ENCODE measurements around the gene MIPOL1.
"Not testable (repeated sequence)": the region's sequence is repeated elsewhere in the genome, so short reads cannot be mapped to it uniquely, and the experiment has no call there.

MIPOL1 gene

GRCh38 chr14:37320106-37320505 lies 122.4 kb downstream of the MIPOL1 start:
- no peaks in the 10 kb centered on the region for H3K4me1 ChIP-seq (ENCODE audit: control insufficient read depth in 5 of 5, insufficient read depth in 5 of 5, low read length in 5 of 5)
- no peak overlapping the region for H3K9ac ChIP-seq (ENCODE audit: low read length in 5 of 5)
- H3K36me3 ChIP-seq (ENCODE audit: control insufficient read depth in 5 of 5, insufficient read depth in 5 of 5, low read length in 5 of 5) = peaks cover 0 to 5% (median 0%) of the 10 kb centered on the region in 5 donors
- H3K9me3 ChIP-seq (ENCODE audit: control insufficient read depth in 5 of 5, low read length in 5 of 5) = no peaks in the 10 kb centered on the region
- no peak overlapping the region for H3K4me3 ChIP-seq (ENCODE audit: low read depth in 1 of 5, low read length in 5 of 5)
- no peak overlapping the region for H3K27ac ChIP-seq (ENCODE audit: low read depth, low read length)
- H3K27me3 ChIP-seq (ENCODE audit: control insufficient read depth in 5 of 5, insufficient read depth in 4 of 5, low read length in 5 of 5) = no peaks in the 10 kb centered on the region

GRCh38 chr14:37325332-37325731 lies 127.6 kb downstream of the MIPOL1 start:
- no peak overlapping the region for H3K9ac ChIP-seq (ENCODE audit: low read length in 5 of 5)
- H3K27me3 ChIP-seq (ENCODE audit: control insufficient read depth in 5 of 5, insufficient read depth in 4 of 5, low read length in 5 of 5) = no peaks in the 10 kb centered on the region
- no peaks in the 10 kb centered on the region for H3K9me3 ChIP-seq (ENCODE audit: control insufficient read depth in 5 of 5, low read length in 5 of 5)
- H3K27ac ChIP-seq (ENCODE audit: low read depth, low read length) = no peak overlapping the region
- H3K4me1 ChIP-seq (ENCODE audit: control insufficient read depth in 5 of 5, insufficient read depth in 5 of 5, low read length in 5 of 5) = no peaks in the 10 kb centered on the region
- H3K36me3 ChIP-seq (ENCODE audit: control insufficient read depth in 5 of 5, insufficient read depth in 5 of 5, low read length in 5 of 5) = peaks cover 0 to 6% (median 0%) of the 10 kb centered on the region in 5 donors
- no peak overlapping the region for H3K4me3 ChIP-seq (ENCODE audit: low read depth in 1 of 5, low read length in 5 of 5)

- peaks cover 0 to 10% (median 0%) of the 10 kb centered on the region in 5 donors for H3K36me3 ChIP-seq (ENCODE audit: control insufficient read depth in 5 of 5, insufficient read depth in 5 of 5, low read length in 5 of 5)
- no peak overlapping the region for H3K27ac ChIP-seq (ENCODE audit: low read depth, low read length)
- H3K4me1 ChIP-seq (ENCODE audit: control insufficient read depth in 5 of 5, insufficient read depth in 5 of 5, low read length in 5 of 5) = no peaks in the 10 kb centered on the region
- H3K4me3 ChIP-seq (ENCODE audit: low read depth in 1 of 5, low read length in 5 of 5) = no peak overlapping the region
- no peak overlapping the region for H3K9ac ChIP-seq (ENCODE audit: low read length in 5 of 5)
- H3K27me3 ChIP-seq (ENCODE audit: control insufficient read depth in 5 of 5, insufficient read depth in 4 of 5, low read length in 5 of 5) = no peaks in the 10 kb centered on the region
- peaks cover 0 to 3% (median 0%) of the 10 kb centered on the region in 5 donors for H3K9me3 ChIP-seq (ENCODE audit: control insufficient read depth in 5 of 5, low read length in 5 of 5)
Observed at GRCh38 chr14:37326434-37326833, 128.7 kb downstream of the MIPOL1 start.

- H3K27me3 ChIP-seq (ENCODE audit: control insufficient read depth in 5 of 5, insufficient read depth in 4 of 5, low read length in 5 of 5); H3K4me3 ChIP-seq (ENCODE audit: low read depth in 1 of 5, low read length in 5 of 5); H3K9me3 ChIP-seq (ENCODE audit: control insufficient read depth in 5 of 5, low read length in 5 of 5); H3K9ac ChIP-seq (ENCODE audit: low read length in 5 of 5); H3K27ac ChIP-seq (ENCODE audit: low read depth, low read length); H3K4me1 ChIP-seq (ENCODE audit: control insufficient read depth in 5 of 5, insufficient read depth in 5 of 5, low read length in 5 of 5): not testable (repeated sequence)
- H3K36me3 ChIP-seq (ENCODE audit: control insufficient read depth in 5 of 5, insufficient read depth in 5 of 5, low read length in 5 of 5) = peaks cover 0 to 10% (median 0%) of the 10 kb centered on the region in 5 donors
Observed at GRCh38 chr14:37327933-37328332, 130.2 kb downstream of the MIPOL1 start.

GRCh38 chr14:37328673-37329072 lies 130.9 kb downstream of the MIPOL1 start:
- Histone ChIP-seq H3K9ac (ENCODE audit: low read length in 5 of 5) (no peak overlapping the region), H3K36me3 (ENCODE audit: control insufficient read depth in 5 of 5, insufficient read depth in 5 of 5, low read length in 5 of 5) (peaks cover 0 to 10% (median 0%) of the 10 kb centered on the region in 5 donors), H3K9me3 (ENCODE audit: control insufficient read depth in 5 of 5, low read length in 5 of 5) (peaks cover 0 to 3% (median 0%) of the 10 kb centered on the region in 5 donors), H3K4me1 (ENCODE audit: control insufficient read depth in 5 of 5, insufficient read depth in 5 of 5, low read length in 5 of 5) (no peaks in the 10 kb centered on the region), H3K27me3 (ENCODE audit: control insufficient read depth in 5 of 5, insufficient read depth in 4 of 5, low read length in 5 of 5) (no peaks in the 10 kb centered on the region), H3K4me3 (ENCODE audit: low read depth in 1 of 5, low read length in 5 of 5) (no peak overlapping the region), H3K27ac (ENCODE audit: low read depth, low read length) (no peak overlapping the region)

GRCh38 chr14:37329189-37330001 lies 131.7 kb downstream of the MIPOL1 start:
- H3K9me3 ChIP-seq (ENCODE audit: control insufficient read depth in 5 of 5, low read length in 5 of 5) = peaks cover 0 to 3% (median 0%) of the 10 kb centered on the region in 5 donors

GRCh38 chr14:37330910-37331309 lies 133.2 kb downstream of the MIPOL1 start:
- Histone ChIP-seq H3K9ac (ENCODE audit: low read length in 5 of 5) (no peak overlapping the region), H3K4me1 (ENCODE audit: control insufficient read depth in 5 of 5, insufficient read depth in 5 of 5, low read length in 5 of 5) (no peaks in the 10 kb centered on the region), H3K9me3 (ENCODE audit: control insufficient read depth in 5 of 5, low read length in 5 of 5) (peaks cover 0 to 3% (median 0%) of the 10 kb centered on the region in 5 donors), H3K27ac (ENCODE audit: low read depth, low read length) (no peak overlapping the region), H3K36me3 (ENCODE audit: control insufficient read depth in 5 of 5, insufficient read depth in 5 of 5, low read length in 5 of 5) (peaks cover 0 to 5% (median 0%) of the 10 kb centered on the region in 5 donors), H3K27me3 (ENCODE audit: control insufficient read depth in 5 of 5, insufficient read depth in 4 of 5, low read length in 5 of 5) (no peaks in the 10 kb centered on the region), H3K4me3 (ENCODE audit: low read depth in 1 of 5, low read length in 5 of 5) (no peak overlapping the region)

More at GRCh38 chr14:37329189-37330001, 131.7 kb downstream of the MIPOL1 start:
- H3K9ac ChIP-seq (ENCODE audit: low read length in 5 of 5) = no peak overlapping the region
- no peaks in the 10 kb centered on the region for H3K27me3 ChIP-seq (ENCODE audit: control insufficient read depth in 5 of 5, insufficient read depth in 4 of 5, low read length in 5 of 5)
- H3K36me3 ChIP-seq (ENCODE audit: control insufficient read depth in 5 of 5, insufficient read depth in 5 of 5, low read length in 5 of 5) = peaks cover 0 to 10% (median 0%) of the 10 kb centered on the region in 5 donors
- no peak overlapping the region for H3K27ac ChIP-seq (ENCODE audit: low read depth, low read length)
- no peaks in the 10 kb centered on the region for H3K4me1 ChIP-seq (ENCODE audit: control insufficient read depth in 5 of 5, insufficient read depth in 5 of 5, low read length in 5 of 5)
- no peak overlapping the region for H3K4me3 ChIP-seq (ENCODE audit: low read depth in 1 of 5, low read length in 5 of 5)

- H3K27ac ChIP-seq (ENCODE audit: low read depth, low read length) = no peak overlapping the region
- no peaks in the 10 kb centered on the region for H3K36me3 ChIP-seq (ENCODE audit: control insufficient read depth in 5 of 5, insufficient read depth in 5 of 5, low read length in 5 of 5)
- no peak overlapping the region for H3K9ac ChIP-seq (ENCODE audit: low read length in 5 of 5)
- H3K4me1 ChIP-seq (ENCODE audit: control insufficient read depth in 5 of 5, insufficient read depth in 5 of 5, low read length in 5 of 5) = no peaks in the 10 kb centered on the region
- H3K4me3 ChIP-seq (ENCODE audit: low read depth in 1 of 5, low read length in 5 of 5) = no peak overlapping the region
- H3K9me3 ChIP-seq (ENCODE audit: control insufficient read depth in 5 of 5, low read length in 5 of 5) = no peaks in the 10 kb centered on the region
- no peaks in the 10 kb centered on the region for H3K27me3 ChIP-seq (ENCODE audit: control insufficient read depth in 5 of 5, insufficient read depth in 4 of 5, low read length in 5 of 5)
Observed at GRCh38 chr14:37340353-37340752, 142.6 kb downstream of the MIPOL1 start.

- Histone ChIP-seq H3K27me3 (ENCODE audit: control insufficient read depth in 5 of 5, insufficient read depth in 4 of 5, low read length in 5 of 5) (no peaks in the 10 kb centered on the region), H3K9me3 (ENCODE audit: control insufficient read depth in 5 of 5, low read length in 5 of 5) (peaks cover 0 to 11% (median 0%) of the 10 kb centered on the region in 5 donors), H3K36me3 (ENCODE audit: control insufficient read depth in 5 of 5, insufficient read depth in 5 of 5, low read length in 5 of 5) (no peaks in the 10 kb centered on the region), H3K27ac (ENCODE audit: low read depth, low read length) (no peak overlapping the region), H3K4me3 (ENCODE audit: low read depth in 1 of 5, low read length in 5 of 5) (no peak overlapping the region), H3K9ac (ENCODE audit: low read length in 5 of 5) (no peak overlapping the region), H3K4me1 (ENCODE audit: control insufficient read depth in 5 of 5, insufficient read depth in 5 of 5, low read length in 5 of 5) (no peaks in the 10 kb centered on the region)
Observed at GRCh38 chr14:37343307-37344094, 145.8 kb downstream of the MIPOL1 start.

- no peak overlapping the region for H3K9ac ChIP-seq (ENCODE audit: low read length in 5 of 5)
- no peaks in the 10 kb centered on the region for H3K27me3 ChIP-seq (ENCODE audit: control insufficient read depth in 5 of 5, insufficient read depth in 4 of 5, low read length in 5 of 5)
- H3K9me3 ChIP-seq (ENCODE audit: control insufficient read depth in 5 of 5, low read length in 5 of 5) = peaks cover 0 to 14% (median 8%) of the 10 kb centered on the region in 5 donors
- H3K36me3 ChIP-seq (ENCODE audit: control insufficient read depth in 5 of 5, insufficient read depth in 5 of 5, low read length in 5 of 5) = peaks cover 0 to 7% (median 0%) of the 10 kb centered on the region in 5 donors
- H3K4me3 ChIP-seq (ENCODE audit: low read depth in 1 of 5, low read length in 5 of 5) = peak overlapping the region in 1 of 5 donors; percentile 22
- no peaks in the 10 kb centered on the region for H3K4me1 ChIP-seq (ENCODE audit: control insufficient read depth in 5 of 5, insufficient read depth in 5 of 5, low read length in 5 of 5)
- no peak overlapping the region for H3K27ac ChIP-seq (ENCODE audit: low read depth, low read length)
Observed at GRCh38 chr14:37363661-37364060, 165.9 kb downstream of the MIPOL1 start.

All from subcutaneous abdominal adipose tissue (tissue), 5 donors.